NT2/D1 (cell line): Measurements from ENCODE around the gene CD300H.

Experiments
- YY1 ChIP-seq: IDR thresholded peaks from 2 replicates; pipeline ENCODE4 v1.6.1; 2011; ENCODE audit not compliant: insufficient read length, insufficient read depth
- ZNF274 ChIP-seq: IDR thresholded peaks from 2 replicates; pipeline ENCODE4 v1.6.1; 2011; ENCODE audit warnings: mild to moderate bottlenecking, low read depth, low read length

GRCh38 chr17:74543891-74544760 is 23.2 kb downstream of the CD300H start:
- TF ChIP-seq ZNF274 = no peak
- no peak for TF ChIP-seq YY1
